Measurements from ENCODE around the gene SPOCD1.

DNA sequence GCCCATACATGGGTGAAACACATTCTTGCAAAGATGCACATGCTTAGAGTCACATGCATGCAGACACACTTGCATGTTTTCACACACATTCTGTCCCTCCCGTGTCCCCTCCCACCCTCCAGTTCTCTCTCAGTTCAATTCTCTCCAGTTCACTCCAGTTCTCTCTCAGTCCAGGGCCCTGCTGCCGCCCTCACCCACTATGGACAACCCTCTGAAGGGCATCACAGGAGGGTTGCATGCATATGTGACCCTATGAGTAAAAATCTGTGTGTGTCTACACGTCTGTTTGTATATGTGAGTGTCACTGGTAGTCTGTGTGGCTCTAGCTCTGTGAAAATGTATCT lies 29.9 kb downstream of the SPOCD1 start:
- TF ChIP-seq, protein P1, sequence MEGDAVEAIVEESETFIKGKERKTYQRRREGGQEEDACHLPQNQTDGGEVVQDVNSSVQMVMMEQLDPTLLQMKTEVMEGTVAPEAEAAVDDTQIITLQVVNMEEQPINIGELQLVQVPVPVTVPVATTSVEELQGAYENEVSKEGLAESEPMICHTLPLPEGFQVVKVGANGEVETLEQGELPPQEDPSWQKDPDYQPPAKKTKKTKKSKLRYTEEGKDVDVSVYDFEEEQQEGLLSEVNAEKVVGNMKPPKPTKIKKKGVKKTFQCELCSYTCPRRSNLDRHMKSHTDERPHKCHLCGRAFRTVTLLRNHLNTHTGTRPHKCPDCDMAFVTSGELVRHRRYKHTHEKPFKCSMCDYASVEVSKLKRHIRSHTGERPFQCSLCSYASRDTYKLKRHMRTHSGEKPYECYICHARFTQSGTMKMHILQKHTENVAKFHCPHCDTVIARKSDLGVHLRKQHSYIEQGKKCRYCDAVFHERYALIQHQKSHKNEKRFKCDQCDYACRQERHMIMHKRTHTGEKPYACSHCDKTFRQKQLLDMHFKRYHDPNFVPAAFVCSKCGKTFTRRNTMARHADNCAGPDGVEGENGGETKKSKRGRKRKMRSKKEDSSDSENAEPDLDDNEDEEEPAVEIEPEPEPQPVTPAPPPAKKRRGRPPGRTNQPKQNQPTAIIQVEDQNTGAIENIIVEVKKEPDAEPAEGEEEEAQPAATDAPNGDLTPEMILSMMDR (IDR thresholded peaks at IDR 0.05): no peak
- no peak for TF ChIP-seq FOXM1 (IDR thresholded peaks at IDR 0.05; ENCODE audit: low read depth)

Measured in SK-N-SH (cell line).